ENCODE results near the gene MOSMO.
"Not testable (repeated sequence)": the region's sequence is repeated elsewhere in the genome, so short reads cannot be mapped to it uniquely, and the experiment has no call there.

MOSMO gene

DNA sequence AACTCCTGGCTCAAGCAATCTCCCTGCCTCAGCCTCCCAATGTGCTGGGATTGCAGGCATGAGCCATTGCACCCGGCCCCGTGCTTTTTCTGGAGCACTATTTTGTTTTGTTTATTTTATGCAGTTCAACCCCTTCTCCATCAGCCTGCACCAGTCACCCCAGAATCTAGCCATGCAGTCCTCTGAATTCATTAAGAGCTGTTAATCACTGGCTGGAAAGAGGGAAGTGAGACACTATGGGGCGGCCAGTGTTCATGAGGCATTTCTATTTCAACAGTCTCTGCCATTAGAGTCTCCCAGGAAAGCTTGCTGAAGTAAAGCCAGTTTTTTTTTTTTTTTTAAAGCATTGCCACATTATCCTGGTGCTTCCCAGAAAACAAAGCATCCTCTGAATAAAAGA lies 86.1 kb downstream of the MOSMO start:
- DNase-seq: no peak

DNA sequence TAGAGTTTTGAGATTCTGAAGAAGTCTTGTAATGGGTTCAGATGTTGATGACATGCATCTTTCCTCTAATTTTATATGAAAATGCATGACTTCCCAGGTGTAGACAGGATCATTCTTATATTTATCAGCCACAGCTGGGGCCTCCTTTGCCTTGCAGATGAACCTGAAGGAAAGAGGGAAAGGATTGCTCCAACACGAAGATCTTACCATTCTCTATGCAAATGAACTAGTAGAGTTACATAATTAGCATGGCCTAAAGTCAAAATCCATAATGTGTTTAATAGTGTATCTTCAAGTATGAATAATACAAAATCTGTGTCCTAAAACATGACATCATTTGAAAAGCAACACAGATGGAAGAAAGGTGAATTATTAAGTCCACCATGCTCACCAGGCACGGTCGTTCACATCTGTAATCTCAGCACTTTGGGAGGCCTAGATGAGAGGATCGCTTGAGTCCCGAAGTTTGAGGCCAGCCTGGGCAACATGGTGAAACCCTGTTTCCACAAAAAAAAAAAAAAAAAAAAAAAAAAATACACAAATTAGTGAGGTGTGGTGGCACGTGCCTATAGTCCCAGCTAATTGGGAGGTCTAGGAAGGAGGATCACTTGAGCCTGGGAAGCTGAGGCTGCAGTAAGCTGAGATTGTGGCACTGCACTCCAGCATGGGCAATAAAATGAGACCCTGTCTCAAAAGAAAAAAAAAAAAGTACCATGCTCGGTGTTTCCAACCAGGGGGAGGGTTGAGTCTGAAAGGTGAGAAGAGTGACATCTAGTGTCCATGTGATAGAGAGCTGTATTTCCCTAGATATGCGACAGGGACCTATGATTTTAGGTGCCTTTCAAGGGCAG lies 90.7 kb downstream of the MOSMO start:
- peak in 1 of 2 donors; percentile 26 for DNase-seq

DNA sequence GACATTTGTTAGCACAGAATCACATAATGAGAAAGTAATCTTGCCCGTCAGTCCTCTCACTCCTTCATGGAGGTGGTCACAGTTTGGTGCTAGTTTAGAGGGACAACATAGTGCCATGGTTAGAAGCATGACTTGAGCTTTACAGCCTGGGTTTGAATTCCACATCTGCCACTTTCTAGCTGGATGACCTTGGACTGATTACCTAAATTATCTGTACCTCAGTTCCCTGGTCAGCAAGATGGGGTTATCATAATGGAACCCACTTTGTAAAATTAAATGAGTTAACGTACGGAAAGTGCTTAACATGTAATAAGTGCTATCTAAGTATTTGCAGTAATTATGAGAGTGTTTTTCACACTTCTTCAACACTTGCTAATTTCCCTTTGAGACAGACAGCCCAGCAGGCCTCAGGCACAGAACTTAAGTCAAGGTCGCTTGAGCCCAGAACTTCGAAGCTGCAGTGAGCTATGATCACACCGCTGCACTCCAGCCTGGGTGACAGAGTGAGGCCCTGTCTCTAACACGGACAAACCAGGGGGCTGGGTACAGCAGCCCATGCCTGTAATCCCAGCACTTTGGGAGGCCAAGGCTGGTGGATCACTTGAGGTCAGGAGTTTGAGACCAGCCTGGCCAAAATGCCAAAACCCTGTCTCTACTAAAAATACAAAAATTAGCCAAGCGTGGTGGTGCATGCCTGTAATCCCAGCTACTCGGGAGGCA lies 91.5 kb downstream of the MOSMO start:
- DNase-seq: no peak

DNA sequence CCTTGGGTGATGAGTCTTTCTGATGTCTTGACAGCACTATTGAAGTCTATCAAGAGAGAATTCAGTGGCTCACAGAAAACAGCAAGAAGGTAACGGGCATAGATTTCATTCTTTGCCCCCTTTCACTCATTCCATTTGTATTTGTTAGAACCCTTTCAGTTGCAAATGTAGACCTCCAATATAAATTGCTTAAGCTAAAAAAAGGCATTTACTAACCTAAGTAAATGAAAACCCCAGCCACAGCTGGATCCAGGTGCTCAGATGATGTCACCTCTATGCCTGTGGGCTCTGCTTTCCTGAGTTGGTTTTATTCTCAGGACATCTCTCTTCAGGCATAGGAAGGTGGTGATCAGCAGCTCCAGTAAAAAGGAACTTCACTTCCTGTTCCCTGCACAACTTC lies 95.5 kb downstream of the MOSMO start:
- DNase-seq: no peak

DNA sequence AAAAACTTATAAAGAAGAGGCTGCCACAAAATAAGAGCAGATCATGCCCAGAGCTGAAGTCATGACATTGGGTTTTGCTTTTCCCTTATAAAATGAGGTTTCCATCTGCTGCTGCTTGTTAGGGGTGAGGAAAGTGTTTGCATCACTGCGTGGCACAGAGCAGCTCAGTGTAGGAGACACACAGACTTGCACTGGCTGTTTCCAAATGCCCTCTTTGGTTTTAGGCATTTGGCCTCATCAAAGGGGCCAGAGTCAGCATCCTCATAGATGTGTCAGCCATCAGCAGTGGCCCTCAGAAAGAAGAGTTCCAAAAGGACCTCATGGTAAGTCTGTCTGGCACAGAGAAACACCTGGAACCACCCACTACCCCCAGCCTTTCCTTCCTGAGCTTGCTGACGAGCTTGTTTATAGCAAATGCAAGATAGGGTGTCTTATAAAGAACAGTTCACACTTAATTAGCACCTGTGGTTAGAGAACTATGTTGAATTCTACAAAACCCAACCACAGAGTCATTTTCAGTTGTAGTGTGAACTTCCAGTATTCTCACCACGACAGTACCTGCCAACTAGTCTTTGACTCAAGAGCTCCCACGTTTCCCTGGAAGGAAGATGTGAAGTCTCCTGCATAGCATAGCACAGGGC lies 101.5 kb downstream of the MOSMO start:
- no peak for DNase-seq

DNA sequence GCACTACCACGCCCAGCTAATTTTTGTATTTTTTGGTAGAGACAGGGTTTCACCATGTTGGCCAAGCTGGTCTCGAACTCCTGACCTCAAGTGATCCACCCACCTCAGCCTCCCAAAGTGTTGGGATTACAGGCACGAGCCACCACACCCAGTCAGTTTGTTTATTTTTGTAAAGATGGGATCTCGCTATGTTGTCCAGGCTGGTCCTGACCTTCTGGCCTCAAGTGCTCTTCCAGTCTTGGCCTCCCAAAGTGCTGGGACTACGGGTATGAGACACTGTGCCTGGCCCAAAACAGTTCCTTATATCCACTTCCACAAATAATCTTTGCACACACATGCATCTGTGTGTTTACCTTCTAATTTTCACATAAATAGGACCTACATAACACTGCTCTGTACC lies 103.7 kb downstream of the MOSMO start:
- not testable (repeated sequence) for DNase-seq

DNA sequence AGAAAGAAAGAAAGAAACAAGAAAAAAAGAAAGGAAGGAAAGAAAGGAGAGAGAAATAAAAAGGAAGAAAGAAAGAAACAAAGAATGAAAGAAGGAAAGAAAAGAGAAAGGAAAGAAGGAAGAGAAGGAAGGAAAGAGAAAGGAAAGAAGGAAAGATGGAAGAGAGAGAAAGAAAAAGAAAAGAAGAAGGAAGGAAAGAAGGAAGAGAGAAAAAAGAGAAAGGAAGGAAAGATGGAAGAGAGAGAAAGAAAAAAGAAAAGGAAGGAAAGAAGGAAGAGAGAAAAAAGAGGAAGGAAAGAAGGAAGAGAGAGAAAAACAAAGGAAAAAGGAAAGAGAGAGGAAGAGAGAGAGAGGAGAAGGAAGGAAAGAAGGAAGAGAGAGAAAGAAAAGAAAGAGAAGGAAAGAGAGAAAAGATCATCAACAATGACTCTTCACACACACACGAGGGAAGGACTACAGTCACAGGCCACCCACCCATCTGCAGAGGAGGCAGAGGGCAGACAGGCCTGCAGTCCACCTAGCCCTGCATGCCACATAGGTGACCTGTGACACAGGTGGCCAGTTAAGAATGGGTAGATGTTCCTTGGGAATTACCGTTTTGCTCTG lies 108.3 kb downstream of the MOSMO start:
- no peak for DNase-seq

DNA sequence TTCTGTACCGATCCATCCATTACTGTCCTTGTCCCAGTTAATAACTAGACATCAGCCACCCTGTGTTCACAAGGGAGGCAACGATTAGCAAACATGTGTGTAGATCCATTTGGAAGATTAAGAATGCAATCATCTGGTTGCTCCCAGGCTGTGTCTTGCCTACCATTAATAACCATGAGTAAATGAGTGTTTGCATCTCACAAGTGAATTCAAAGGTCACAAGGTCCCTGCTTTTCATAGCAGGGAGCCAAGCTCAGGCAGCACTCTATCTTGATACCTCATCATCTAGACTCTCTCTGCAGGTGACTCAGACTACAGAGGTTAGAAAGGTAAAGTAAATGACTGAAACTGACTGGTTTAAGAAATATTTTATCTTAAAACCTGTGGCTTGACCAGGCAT lies 109.7 kb downstream of the MOSMO start:
- no peak for DNase-seq

DNA sequence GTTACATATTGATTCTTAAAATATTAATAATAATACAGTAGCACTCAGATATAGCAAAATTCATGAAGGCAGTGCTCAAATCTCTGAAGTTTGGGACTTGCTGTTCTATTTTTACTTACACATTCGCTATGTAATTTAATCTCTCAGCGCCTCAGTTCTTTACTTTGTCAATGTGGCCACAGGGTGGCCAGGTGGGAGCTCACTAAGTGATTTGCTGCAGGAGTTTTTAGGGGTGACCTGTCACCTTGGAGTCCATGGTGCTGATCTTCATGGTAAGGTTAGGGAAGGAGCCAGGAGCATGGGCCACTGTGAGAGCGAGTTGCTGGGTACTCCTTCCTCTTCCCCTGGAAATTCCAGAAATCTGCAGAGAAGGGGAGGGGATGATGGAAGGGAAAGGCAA lies 112.5 kb downstream of the MOSMO start:
- no peak for DNase-seq

DNA sequence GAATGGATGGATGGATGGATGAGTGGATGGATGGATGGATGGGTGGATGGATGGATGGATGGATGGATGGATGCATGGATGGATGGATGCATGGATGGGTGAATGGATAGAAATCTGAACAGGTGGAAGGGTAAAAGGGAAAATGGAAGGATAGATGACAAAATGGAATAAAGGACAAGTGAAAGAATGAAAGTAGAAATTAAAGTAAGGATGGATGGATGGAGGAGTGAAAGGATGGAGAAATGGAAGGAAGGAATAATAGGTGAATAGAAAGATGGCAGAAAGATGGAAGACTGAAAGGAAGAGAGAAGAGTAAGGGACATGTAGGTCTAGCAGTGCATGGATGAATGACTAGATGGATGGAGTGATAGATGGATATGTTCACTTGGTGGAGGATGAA lies 114.3 kb downstream of the MOSMO start:
- no peak for DNase-seq

DNA sequence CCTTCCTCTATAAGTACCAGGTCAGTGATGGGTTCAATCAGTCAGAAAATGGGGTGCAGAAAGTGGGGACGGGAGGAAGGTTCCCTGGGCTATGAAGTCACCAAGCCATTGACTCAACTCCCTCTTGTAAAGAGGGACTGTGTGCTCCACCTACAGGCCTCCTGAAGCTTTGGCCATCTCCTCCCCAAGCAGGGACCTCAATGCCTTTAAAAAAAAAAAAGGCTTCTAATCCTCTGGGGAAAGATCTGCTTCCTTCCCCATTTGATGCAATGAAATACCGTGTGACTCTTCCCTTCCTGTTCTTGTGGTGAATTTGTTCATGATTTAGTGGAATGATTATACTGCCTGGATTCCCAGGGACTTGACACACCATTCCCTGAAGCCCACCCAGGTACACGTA lies 115.2 kb downstream of the MOSMO start:
- DNase-seq: no peak

DNA sequence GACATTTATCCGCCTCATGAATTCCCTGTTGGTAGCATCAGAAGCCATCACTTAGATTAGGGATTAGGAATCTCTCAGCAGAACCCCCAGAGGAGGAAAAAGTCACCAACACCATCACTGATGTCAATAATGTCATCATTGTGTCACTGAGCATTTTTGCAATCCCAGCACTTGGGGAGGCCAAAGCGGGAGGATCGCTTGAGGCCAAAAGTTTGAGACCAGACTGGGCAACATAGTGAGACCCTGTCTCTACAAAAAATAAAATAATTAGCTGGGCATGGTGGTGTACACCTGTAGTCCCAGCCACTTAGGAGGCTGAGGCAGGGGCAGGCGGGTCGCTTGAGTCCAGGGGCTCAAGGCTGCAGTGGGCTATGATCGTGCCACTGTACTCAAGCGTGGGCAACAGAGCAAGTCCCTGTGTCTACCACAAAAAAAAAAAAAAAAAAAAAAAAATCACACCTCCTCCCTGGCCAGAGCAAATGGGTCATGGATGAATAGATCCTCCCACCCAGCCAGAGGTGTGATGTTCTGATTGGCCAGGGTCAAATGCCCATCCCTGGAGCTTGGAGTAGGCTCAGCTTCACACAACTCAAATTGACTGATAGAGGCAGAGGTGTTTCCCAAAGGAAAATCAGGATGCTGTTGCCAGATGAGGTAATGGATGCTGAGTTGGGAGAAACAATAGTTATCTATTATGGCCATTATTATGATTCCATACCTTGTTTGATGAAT lies 116.0 kb downstream of the MOSMO start:
- DNase-seq: no peak

DNA sequence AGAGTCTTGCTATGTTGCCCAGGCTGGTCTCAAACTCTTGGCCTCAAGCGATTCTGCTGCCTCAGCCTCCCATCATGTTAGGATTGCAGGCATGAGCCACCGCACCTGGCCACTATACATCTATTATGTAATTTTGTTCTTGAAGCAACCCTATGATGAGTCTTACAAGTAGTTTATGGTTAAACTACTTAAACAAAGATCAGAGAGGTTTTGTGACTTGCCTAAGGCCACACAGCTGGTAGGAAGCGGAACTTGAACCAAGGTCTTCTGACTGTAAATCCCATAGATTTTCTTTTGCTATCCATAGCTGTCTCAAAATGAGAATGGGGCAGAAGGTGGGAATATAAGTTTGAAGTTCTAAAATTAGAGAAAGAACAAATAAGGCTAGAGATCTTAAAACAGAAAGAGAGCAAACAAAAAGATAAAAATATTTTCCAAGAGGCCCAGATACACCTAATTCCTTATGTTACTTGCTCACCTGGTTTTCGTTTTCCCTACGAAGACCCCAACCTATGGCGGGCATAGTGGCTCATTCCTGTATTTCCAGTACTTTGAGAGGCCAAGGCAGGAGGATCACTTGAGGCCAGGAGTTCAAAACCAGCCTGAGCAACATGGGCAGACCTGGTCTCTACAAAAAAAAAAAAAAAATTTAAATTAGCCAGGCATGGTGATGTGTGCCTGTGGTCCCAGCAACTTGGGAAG lies 116.8 kb downstream of the MOSMO start:
- no peak for DNase-seq

DNA sequence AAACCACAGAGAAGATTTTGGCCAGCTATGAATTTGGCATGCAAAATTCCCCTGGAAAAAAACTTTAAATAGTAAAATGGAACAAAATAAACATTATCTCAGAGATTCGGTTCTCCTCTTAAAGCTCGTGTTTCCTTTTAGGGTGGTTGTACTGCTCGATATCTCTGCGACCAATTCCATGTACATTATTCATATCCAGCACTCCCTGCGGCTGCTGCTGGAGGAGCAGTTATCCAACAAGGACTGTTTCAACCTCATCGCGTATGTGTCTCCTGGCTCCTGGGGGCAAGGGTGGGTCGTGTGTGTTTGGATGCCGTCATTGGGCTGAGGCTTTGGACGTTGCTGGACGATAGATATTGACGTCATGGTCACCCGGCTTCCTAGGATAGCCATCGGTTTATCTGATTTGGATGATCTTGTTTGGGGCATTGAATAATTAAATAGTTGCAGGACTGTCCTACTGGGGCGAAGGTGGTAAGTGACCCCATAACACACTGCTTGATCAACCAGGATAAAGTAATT lies 118.2 kb downstream of the MOSMO start:
- DNase-seq: no peak

DNA sequence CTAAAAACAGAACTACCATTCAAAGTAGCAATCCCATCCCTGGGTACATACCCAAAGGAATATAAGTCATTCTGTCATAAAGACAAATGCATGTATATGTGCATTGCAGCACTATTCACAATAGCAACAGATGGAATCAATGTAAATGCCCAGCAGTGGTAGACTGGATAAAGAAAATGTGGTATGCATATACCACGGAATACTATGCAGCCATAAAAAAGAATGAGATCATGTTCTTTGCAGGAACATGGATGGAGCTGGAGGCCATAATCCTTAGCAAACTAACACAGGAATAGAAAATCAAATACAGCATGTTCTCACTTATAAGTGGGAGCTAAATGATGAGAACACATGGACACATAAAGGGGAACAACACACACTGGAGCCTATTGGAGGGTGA lies 120.6 kb downstream of the MOSMO start:
- DNase-seq: not testable (repeated sequence)

DNA sequence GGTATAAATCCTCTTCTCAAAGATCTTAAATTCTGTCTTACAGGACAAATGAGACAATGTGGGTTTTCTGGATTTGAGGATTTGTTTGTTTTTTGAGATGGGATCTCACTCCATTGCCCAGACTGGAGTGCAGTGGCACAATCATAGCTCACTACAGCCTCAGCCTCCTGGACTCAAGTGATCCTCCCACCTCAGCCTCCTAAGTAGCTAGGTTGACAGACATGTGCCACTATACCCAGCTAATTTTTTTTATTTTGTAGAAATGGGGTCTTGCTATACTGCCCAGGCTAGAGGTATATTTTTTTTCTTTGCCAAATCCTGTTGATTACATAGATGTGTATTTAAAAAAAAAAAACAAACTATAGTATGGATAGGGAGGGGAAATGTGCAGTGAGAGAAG lies 122.6 kb downstream of the MOSMO start:
- DNase-seq: no peak

DNA sequence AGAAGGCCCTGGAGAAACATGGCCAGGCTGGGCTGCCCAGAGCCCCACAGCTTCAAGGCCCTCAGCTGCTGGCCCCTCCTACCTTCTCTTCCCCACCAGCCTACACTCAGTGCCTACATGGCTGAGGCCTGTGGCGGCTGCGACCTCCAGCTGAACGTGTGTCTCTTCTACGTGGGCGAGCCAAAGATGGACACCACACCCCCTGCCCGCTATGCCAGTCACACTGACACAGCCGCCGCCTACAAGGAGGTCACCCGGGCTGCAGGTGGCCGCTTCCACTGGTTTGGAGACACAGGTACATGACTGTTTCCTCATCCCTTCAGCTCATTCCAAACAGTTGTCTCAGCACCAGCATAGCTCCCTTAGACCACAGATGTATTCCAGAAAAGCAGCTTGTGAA lies 124.9 kb downstream of the MOSMO start:
- DNase-seq: no peak

Measured in hippocampal formation (tissue), 2 donors.